Stimulated activated CD4-positive, alpha-beta T cell treated with anti-CD3 and anti-CD28 coated beads, Interleukin-15, amount 100 ng/mL, for 1 hour (primary cell): Measurements from ENCODE around the gene PALM.
"Not testable (repeated sequence)": the region's sequence is repeated elsewhere in the genome, so short reads cannot be mapped to it uniquely, and the experiment has no call there.

Source experiments
- DNase-seq, 2 donors: peaks; one replicate each; pipeline ENCODE4 v3.0.0-alpha.2; 2020; ENCODE audit warnings: low read depth in 1 of 2, low spot score in 1 of 2

The PALM gene

DNA sequence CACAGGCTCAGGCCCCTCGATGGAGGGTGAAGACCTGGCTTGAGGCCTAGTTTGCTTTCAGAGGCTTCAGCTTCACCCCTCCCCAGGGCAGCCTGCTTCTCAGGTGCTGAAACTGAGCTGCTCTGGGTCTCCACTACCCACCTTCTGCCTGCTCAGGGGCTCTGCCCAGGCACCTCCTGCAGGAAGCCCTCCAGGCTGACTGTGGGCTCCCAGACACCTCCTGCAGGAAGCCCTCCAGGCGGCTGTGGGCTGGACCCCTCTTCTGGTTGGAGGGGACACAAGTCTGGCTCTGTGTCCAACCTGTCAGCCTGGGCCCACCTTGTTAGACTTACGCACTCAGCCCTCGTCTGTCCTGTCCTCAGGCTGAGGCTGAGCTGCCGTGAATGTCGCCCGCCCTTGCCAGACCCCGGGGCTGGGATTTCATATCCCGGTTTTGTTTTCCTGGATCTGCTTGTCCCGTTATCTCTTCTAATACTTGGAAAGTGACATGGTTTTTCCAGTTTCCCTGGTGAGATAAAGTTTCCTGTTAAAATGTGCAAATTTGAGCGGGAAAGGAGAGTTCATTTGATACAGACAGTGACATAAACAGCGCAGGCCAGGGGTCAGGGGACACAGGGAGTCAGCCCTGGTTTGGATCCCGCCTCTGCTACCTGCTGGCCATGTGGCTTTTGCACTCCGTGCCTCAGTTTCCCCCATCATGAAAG is 21.4 kb downstream of the PALM start:
- DNase-seq, result no peak

DNA sequence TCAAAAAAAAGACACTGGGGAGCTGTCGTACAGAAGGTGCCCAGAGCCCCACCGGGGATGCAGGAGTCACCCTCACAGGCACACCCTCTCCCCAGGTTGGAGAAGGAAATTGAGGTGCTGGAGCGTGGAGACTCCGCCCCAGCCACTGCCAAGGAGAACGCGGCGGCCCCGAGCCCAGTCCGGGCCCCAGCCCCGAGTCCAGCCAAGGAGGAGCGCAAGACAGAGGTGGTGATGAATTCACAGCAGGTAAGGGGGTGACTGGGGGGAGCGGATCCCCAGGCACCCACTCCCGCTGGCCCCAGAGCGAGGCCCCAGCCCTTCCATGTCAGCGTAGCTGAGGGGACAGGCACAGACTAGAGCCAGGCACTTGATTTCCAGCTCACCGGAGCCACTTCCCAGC is 22.3 kb downstream of the PALM start:
- DNase-seq, result no peak

DNA sequence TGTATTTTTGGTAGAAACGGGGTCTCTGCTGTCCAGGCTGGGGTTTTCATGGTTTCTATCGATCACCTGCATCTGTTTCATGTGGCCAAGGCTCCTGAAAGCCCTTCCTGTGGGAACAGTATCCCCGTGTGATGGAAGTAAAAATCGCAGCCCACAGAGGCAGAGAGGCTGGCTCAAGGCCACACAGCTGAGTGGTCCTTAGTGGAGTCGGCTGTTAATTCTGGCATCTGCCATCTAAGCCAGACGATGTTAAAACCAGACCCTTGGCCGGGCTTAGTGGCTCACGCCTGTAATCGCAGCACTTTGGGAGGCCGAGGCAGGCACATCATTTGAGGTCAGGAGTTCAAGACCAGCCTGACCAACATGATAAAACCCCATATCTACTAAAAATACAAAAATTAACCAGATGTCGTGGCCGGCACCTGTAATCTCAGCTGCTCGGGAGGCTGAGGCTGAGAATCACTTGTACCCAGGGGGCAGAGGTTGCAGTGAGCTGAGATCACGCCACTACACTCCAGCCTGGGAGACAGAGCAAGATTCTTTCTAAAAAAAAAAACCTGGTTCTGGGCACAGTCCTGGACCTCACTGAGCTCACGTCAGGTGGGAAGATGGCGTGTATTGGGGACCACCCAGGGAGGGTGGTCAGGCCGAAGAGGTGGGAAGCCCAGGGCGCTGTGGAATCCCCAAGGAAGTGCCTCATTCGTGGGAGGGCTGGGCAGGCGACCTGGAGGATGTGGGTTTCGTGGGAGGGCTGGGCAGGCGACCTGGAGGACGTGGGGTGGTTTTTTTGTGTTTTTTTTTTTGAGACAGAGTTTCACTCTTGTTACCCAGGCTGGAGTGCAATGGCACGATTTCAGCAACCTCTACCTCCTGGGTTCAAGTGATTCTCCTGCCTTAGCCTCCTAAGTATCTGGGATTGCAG is 23.7 kb downstream of the PALM start:
- no peak for DNase-seq

GRCh38 chr19:734716-735115 is 26.0 kb downstream of the PALM start:
- DNase-seq, result no peak

DNA sequence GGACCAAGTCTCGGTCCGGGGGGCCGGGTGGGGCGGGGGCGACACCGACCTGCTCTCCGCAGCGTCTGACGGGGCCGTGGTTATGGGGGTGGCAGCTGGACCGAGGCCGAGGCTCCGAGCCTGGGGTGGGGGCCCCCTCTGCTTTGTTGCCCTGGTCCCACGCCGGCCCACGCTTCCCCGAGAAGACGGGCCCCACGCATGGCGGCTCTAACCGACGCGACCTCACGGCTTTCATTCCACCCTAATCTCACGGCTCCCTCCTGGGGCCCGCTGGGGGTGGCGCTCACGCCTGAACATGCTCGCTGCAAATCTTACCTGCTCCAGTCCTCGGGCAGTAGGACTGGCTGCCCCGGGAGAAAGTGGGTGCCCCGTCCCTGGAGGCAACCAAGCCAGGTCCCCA is 27.4 kb downstream of the PALM start:
- DNase-seq, result no peak

DNA sequence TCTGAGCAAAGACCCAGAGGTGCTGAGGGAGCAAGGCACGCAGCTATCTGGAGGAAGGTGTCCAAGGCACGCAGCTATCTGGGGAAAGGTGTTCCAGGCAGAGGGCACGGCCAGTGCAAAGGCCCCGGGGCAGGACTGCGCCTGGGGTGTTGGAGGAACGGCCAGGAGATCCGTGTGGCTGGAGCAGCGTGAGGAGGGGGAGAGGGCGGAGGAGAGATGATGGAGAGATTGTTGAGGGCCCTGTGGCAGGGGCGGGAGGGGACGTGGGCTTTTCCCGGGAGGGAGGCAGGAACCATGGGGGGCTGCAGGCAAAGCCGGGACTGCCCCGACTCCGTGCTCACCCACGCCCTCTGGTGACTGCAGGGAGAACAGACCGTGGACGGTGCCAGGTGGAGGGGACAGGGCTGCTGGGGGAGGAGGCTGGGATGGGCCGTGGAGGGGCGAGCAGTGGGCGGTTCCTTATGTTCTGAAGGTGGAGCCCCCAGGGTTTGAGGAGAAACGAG is 28.9 kb downstream of the PALM start:
- peak; percentile 34 to 44 for DNase-seq

DNA sequence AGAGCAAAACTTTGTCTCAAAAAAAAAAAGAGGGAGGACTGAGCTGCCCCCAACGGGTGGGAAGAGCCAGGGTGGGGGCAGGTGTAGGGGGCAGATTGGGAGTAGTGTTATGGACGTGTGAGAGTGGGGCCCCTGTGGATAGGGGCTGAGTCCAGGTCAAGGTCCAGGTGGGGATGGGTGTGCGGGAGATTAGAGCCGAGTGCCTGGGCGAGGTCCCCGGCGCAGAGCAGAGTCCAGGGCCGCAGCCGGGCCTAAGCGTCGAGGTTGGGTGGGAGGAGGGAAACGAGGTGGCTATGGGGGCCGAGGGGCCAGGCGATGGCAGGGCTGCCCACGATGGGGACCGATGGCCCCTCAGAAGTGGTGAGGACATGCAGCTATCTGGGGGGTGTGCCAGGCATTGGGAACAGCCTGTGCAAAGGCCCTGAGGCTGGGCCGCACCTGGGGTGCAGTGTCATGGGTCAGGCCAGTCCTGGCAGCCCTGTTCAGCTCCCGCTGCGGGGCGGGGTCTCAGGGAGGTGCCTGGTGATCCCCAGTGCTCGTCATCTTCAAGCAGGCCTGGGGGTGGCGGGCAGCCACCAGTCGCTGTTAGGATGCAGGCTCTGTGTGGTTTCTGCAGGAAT is 29.9 kb downstream of the PALM start:
- DNase-seq, result no peak

- no peak for DNase-seq
Observed at GRCh38 chr19:739998-740715, 31.4 kb downstream of the PALM start.

DNA sequence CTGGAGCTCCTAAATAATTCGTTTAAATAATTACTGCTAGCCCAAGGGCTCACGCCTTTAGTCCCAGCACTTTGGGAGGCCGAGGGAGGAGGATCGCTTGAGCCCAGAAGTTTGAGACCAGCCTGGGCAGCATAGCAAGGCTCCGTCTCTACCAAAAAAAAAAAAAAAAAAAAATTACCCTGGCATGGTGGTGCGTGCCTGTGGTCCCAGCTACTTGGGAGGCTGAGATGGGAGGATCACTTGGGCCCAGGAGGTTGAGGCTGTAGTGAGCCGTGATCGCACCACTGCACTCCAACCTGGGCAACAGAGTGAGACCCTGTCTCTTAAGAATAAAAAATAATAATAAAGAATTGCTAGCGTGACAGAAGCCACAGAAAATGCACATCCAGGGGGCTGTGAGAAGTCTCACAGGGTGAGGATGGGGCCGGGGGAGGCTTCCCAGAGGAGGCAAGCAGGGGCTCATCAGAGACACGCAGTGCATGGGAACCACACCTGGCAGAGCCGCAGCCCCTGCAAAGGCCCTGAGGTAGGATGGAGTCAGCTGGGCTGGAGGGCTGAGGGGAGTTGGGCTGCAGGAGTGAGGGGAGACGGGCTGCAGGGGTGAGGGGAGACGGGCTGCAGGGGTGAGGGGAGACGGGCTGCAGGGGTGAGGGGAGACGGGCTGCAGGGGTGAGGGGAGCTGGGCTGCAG is 32.2 kb downstream of the PALM start:
- not testable (repeated sequence) for DNase-seq

DNA sequence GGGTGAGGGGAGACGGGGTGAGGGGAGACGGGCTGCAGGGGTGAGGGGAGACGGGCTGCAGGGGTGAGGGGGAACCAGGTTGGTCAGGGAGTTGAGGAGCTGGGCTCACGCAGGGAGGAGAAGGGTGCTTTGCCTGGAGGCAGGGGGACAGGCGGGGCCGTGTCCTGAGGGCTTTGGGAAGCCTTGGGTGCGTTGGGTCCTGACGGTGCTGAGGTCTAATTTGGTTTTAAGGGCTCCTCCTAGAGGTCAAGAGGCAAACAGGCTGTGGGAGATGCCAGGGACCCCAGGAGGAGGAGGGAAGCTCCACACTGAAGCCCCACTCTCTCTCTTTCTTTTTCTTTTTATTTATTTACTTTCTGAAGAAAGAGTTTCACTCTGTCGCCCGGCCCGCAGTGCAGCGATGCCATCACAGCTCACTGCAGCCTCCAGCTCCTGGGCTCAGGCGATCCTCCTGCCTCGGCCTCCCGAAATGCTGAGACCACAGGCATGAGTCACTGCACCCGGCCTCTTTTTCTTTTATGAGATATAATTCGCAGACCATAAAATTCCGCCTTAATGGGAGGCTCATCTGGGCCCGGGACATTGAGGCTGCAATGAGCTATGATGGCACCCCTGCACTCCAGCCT is 32.9 kb downstream of the PALM start:
- no peak for DNase-seq

- DNase-seq, result no peak
Observed at GRCh38 chr19:742540-743075, 33.9 kb downstream of the PALM start.

- DNase-seq, result no peak
Observed at GRCh38 chr19:743168-743687, 34.5 kb downstream of the PALM start.

- not testable (repeated sequence) for DNase-seq
Observed at GRCh38 chr19:745138-745537, 36.4 kb downstream of the PALM start.

GRCh38 chr19:746208-746819 is 37.6 kb downstream of the PALM start:
- DNase-seq, result no peak

GRCh38 chr19:746956-747355 is 38.2 kb downstream of the PALM start:
- no peak for DNase-seq

GRCh38 chr19:747432-748273 is 38.9 kb downstream of the PALM start:
- DNase-seq, result no peak

DNA sequence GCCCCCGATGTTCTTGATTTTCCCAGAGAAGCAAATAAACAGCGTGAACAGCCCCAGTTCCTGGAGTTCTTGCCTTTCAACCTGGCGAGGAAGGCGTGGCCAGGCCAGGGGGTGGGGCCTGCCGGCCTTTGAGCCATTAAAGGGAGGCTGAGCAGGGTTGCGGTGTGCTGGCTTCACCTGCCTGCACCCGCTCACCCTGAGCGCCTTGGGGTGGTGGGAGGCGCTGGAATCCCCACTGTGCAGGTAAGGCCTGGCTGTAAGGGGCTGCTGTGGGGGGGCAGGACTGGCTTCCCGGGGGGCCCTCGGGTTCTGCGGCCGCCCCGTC is 39.5 kb downstream of the PALM start:
- no peak for DNase-seq

DNA sequence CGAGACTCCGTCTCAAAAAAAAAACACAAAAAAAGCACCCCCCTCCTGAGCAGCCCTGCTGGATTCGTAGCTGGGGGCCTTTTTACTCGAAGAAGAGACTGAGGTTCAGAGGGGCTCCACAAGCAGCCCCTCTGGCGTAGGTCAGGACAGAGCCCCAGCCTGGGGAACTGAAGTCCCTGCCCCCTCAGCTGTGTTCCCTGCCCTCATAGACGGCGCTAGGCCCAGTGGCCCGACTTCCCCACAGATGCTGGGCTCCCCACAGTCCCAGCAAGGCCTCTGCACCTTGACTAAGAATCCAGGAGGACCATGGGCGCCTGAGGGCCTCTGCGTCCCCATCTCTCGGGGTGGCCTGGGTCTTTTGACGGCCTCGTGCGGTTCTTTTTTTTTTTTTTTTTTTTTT is 41.1 kb downstream of the PALM start:
- DNase-seq, result no peak
